ENCODE data around the gene UCHL5. TPM values are rescaled to one million over a fixed set of nuclear protein-coding genes. Genes with fewer than 3 reads are reported as not detected.

Gene UCHL5
- polyA plus RNA-seq, 1 donor from 2014 or later, result 28.8 TPM

GRCh38 chr1:193083365-193084088 is 24.4 kb upstream of the UCHL5 start:
- Histone ChIP-seq H4K20me1 (ENCODE audit: insufficient read depth) (no peaks in the 10 kb centered on the region), H3K27me3 (ENCODE audit: insufficient read depth, low read depth, low read length) (no peaks in the 10 kb centered on the region), H3K9me2 (ENCODE audit: insufficient read depth, low read length) (no peaks in the 10 kb centered on the region), H3K9me3 (ENCODE audit: low read length) (peaks cover 5% of the 10 kb centered on the region), H3K27ac (ENCODE audit: low read length) (no peak overlapping the region), H3F3A (ENCODE audit: insufficient read depth, low read length, poor library complexity, severe bottlenecking) (no peaks in the 10 kb centered on the region), H3K79me2 (replicated peaks; ENCODE audit: insufficient read depth, low read length) (no peaks in the 10 kb centered on the region), H3K4me3 (ENCODE audit: low read length) (no peak overlapping the region), H3K36me3 (ENCODE audit: insufficient read depth, low read length) (peaks cover 43% of the 10 kb centered on the region), H3K9ac (ENCODE audit: low read length) (no peak overlapping the region), H2AFZ (ENCODE audit: low read depth, low read length) (no peak overlapping the region), H3K4me2 (ENCODE audit: low read length) (no peak overlapping the region)
- no peak for TF ChIP-seq MXI1 (conservative IDR thresholded peaks at IDR 0.05; ENCODE audit: poor library complexity, severe bottlenecking)
- no peak for TF ChIP-seq SMC3 (conservative IDR thresholded peaks at IDR 0.05; ENCODE audit: poor library complexity)

- Histone ChIP-seq H3K27me3 (ENCODE audit: insufficient read depth, low read depth, low read length) (no peaks in the 10 kb centered on the region), H2AFZ (ENCODE audit: low read depth, low read length) (no peak overlapping the region), H3K4me2 (ENCODE audit: low read length) (no peak overlapping the region), H3K9ac (ENCODE audit: low read length) (no peak overlapping the region), H3F3A (ENCODE audit: insufficient read depth, low read length, poor library complexity, severe bottlenecking) (no peaks in the 10 kb centered on the region), H4K20me1 (ENCODE audit: insufficient read depth) (no peaks in the 10 kb centered on the region), H3K27ac (ENCODE audit: low read length) (no peak overlapping the region), H3K79me2 (replicated peaks; ENCODE audit: insufficient read depth, low read length) (peaks cover 14% of the 10 kb centered on the region), H3K36me3 (ENCODE audit: insufficient read depth, low read length) (peaks cover 49% of the 10 kb centered on the region), H3K9me2 (ENCODE audit: insufficient read depth, low read length) (no peaks in the 10 kb centered on the region), H3K9me3 (ENCODE audit: low read length) (peaks cover 9% of the 10 kb centered on the region), H3K4me3 (ENCODE audit: low read length) (no peak overlapping the region)
- TF ChIP-seq REST (IDR thresholded peaks at IDR 0.05; ENCODE audit: borderline replicate concordance) (no peak), EP300 (conservative IDR thresholded peaks at IDR 0.05; ENCODE audit: poor library complexity, severe bottlenecking) (no peak), POLR2AphosphoS5 (IDR thresholded peaks at IDR 0.05) (no peak)
- TF ChIP-seq, protein P1, sequence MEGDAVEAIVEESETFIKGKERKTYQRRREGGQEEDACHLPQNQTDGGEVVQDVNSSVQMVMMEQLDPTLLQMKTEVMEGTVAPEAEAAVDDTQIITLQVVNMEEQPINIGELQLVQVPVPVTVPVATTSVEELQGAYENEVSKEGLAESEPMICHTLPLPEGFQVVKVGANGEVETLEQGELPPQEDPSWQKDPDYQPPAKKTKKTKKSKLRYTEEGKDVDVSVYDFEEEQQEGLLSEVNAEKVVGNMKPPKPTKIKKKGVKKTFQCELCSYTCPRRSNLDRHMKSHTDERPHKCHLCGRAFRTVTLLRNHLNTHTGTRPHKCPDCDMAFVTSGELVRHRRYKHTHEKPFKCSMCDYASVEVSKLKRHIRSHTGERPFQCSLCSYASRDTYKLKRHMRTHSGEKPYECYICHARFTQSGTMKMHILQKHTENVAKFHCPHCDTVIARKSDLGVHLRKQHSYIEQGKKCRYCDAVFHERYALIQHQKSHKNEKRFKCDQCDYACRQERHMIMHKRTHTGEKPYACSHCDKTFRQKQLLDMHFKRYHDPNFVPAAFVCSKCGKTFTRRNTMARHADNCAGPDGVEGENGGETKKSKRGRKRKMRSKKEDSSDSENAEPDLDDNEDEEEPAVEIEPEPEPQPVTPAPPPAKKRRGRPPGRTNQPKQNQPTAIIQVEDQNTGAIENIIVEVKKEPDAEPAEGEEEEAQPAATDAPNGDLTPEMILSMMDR (IDR thresholded peaks at IDR 0.05; ENCODE audit: poor library complexity, severe bottlenecking), result no peak
Measured at GRCh38 chr1:193079187-193079586, 20.0 kb upstream of the UCHL5 start.

- Histone ChIP-seq H3K9me3 (ENCODE audit: low read length) (peaks cover 9% of the 10 kb centered on the region), H3K27me3 (ENCODE audit: insufficient read depth, low read depth, low read length) (no peaks in the 10 kb centered on the region), H3K9ac (ENCODE audit: low read length) (no peak overlapping the region), H3K36me3 (ENCODE audit: insufficient read depth, low read length) (peaks cover 43% of the 10 kb centered on the region), H4K20me1 (ENCODE audit: insufficient read depth) (no peaks in the 10 kb centered on the region), H3K79me2 (replicated peaks; ENCODE audit: insufficient read depth, low read length) (peaks cover 14% of the 10 kb centered on the region), H3K4me2 (ENCODE audit: low read length) (no peak overlapping the region), H3K4me3 (ENCODE audit: low read length) (no peak overlapping the region), H3K27ac (ENCODE audit: low read length) (no peak overlapping the region), H3F3A (ENCODE audit: insufficient read depth, low read length, poor library complexity, severe bottlenecking) (no peaks in the 10 kb centered on the region), H3K9me2 (ENCODE audit: insufficient read depth, low read length) (no peaks in the 10 kb centered on the region), H2AFZ (ENCODE audit: low read depth, low read length) (no peak overlapping the region)
- TF ChIP-seq REST (IDR thresholded peaks at IDR 0.05; ENCODE audit: borderline replicate concordance), result no peak
Measured at GRCh38 chr1:193077991-193078390, 18.8 kb upstream of the UCHL5 start.
